Panc1 (cell line): Measurements from ENCODE around the gene ACYP2. TPM values are rescaled to one million over a fixed set of nuclear protein-coding genes. Genes with fewer than 3 reads are reported as not detected.

Source experiments
- ATAC-seq: fragments of 200-7000 bp; cut with Tn5 transposase; 2 replicates; pipeline ENCODE4 v1.9.1; 2020; ENCODE audit warnings: mild to moderate bottlenecking, moderate library complexity
- BruUV-seq: library from RNA; stranded (reverse); fragments of 400-500 nt; replicated peaks from 2 replicates; lab custom pipeline; 2021; lab: Mats Ljungman, UMichigan
- CTCF ChIA-PET: fragments of 300-600 bp; sonication (Branson Sonifier 250); formaldehyde crosslinking; loops from one replicate; lab custom pipeline; 2022; ENCODE audit warnings: antibody characterized with exemption; lab: Charles Lee
- POLR2A ChIA-PET: fragments of 300-600 bp; sonication (Branson Sonifier 250); formaldehyde crosslinking; loops from one replicate; lab custom pipeline; 2022; ENCODE audit warnings: antibody characterized with exemption; lab: Charles Lee
- DNase-seq: peaks from one replicate; pipeline ENCODE4 v3.0.0-alpha.2; 2010; ENCODE audit warnings: low read depth, low spot score
- H3K27ac ChIP-seq: 2 replicates; pipeline ENCODE4 v1.5.1; 2011; ENCODE audit warnings: mild to moderate bottlenecking, low read length, inconsistent platforms
- H3K27me3 ChIP-seq: fragments of 200-500 bp; sonication (Bioruptor generic); 2 replicates; pipeline ENCODE4 v1.6.0; 2014; ENCODE audit warnings: low read length, inconsistent platforms; ENCODE audit not compliant: control insufficient read depth, insufficient read depth
- H3K36me3 ChIP-seq: fragments of 200-500 bp; sonication (Bioruptor generic); 2 replicates; pipeline ENCODE4 v1.5.1; 2014; ENCODE audit warnings: inconsistent platforms, mild to moderate bottlenecking, low read length, moderate library complexity; ENCODE audit not compliant: control insufficient read depth, insufficient read depth
- H3K4me1 ChIP-seq: 2 replicates; pipeline ENCODE4 v1.5.1; 2011; ENCODE audit warnings: inconsistent platforms, mild to moderate bottlenecking, low read length, moderate library complexity; ENCODE audit not compliant: control insufficient read depth, insufficient read depth
- H3K4me3 ChIP-seq, 2 experiments: 2 replicates each; pipeline ENCODE4 v1.5.1; 2011 to 2012; ENCODE audit warnings: low read depth in 2 of 2, low read length in 2 of 2, mild to moderate bottlenecking in 2 of 2, inconsistent platforms in 1 of 2, moderate library complexity in 1 of 2
- H3K9me3 ChIP-seq: fragments of 200-500 bp; sonication (Bioruptor generic); 2 replicates; pipeline ENCODE4 v1.5.1; 2014; ENCODE audit warnings: low read depth, mild to moderate bottlenecking, inconsistent platforms, low read length, moderate library complexity; ENCODE audit not compliant: control insufficient read depth, insufficient read depth
- POLR2AphosphoS5 ChIP-seq: IDR thresholded peaks from 2 replicates; pipeline ENCODE4 v1.6.1; 2012; ENCODE audit warnings: mild to moderate bottlenecking, low read depth, low read length, moderate library complexity
- SIN3A ChIP-seq: IDR thresholded peaks from 2 replicates; pipeline ENCODE4 v1.6.1; 2012; ENCODE audit warnings: low read depth, mild to moderate bottlenecking, low read length, moderate library complexity, borderline replicate concordance; ENCODE audit not compliant: insufficient read depth
- TCF7L2 ChIP-seq: IDR thresholded peaks from 2 replicates; pipeline ENCODE4 v1.6.1; 2011; ENCODE audit warnings: mild to moderate bottlenecking, low read depth, low read length, inconsistent platforms
- in situ Hi-C: cut with HindIII; loops from 2 replicates; pipeline ENCODE4 v1.10.0; 2016; ENCODE audit warnings: low sequenced_read_pairs, low pct_unique_long_range_greater_than_20kb
- intact Hi-C: fragments of 100-400 bp; cut with micrococcal nuclease; formaldehyde crosslinking; loops from one replicate; pipeline ENCODE4 v1.10.0; 2022; ENCODE audit not compliant: unreplicated experiment
- total RNA-seq: library from RNA; stranded (reverse); gene quantifications from one replicate; pipeline ENCODE4 v1.2.1, GENCODE V29; 2021; ENCODE audit not compliant: unreplicated experiment
- TF ChIP-seq, protein P1 (sequence below): fragments of 450-650 bp; IDR thresholded peaks from 2 replicates; pipeline ENCODE4 v1.5.1; 2017; ENCODE audit warnings: mild to moderate bottlenecking
- TF ChIP-seq, protein P2 (sequence below), 2 experiments: IDR thresholded peaks; 2 replicates each; pipeline ENCODE4 v1.6.1; 2011 to 2012; ENCODE audit warnings: low read depth in 2 of 2, control low read depth in 1 of 2, low read length in 1 of 2, mild to moderate bottlenecking in 1 of 2, moderate library complexity in 1 of 2; ENCODE audit not compliant: insufficient read depth in 1 of 2

ACYP2 gene
- total RNA-seq, 1 experiment from 2014 or later: 11.5 TPM

DNA sequence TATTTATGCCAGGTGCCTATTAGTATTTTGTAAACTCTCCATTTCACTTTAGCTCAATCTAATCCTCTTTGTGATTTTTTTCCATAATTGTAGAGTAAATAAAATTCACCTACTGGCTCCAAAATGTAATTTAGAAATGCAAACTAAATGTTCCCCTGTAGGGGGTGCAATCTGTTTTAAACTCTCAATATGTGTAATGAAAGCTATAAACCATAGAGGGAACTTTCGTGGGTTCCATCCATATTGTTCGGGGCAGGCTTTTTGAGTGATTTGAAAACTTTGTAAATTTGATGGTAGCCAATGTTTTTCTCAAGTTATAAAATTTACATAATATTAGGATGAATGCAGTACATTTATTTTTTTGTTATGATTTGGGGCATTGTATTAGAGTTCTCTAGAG is 91.2 kb downstream of the ACYP2 start:
- intact Hi-C loops: no loop called here
- no peak overlapping the region for H3K27ac ChIP-seq
- no TSS peak for BruUV-seq
- TF ChIP-seq TCF7L2: no peak
- TF ChIP-seq, protein P1, sequence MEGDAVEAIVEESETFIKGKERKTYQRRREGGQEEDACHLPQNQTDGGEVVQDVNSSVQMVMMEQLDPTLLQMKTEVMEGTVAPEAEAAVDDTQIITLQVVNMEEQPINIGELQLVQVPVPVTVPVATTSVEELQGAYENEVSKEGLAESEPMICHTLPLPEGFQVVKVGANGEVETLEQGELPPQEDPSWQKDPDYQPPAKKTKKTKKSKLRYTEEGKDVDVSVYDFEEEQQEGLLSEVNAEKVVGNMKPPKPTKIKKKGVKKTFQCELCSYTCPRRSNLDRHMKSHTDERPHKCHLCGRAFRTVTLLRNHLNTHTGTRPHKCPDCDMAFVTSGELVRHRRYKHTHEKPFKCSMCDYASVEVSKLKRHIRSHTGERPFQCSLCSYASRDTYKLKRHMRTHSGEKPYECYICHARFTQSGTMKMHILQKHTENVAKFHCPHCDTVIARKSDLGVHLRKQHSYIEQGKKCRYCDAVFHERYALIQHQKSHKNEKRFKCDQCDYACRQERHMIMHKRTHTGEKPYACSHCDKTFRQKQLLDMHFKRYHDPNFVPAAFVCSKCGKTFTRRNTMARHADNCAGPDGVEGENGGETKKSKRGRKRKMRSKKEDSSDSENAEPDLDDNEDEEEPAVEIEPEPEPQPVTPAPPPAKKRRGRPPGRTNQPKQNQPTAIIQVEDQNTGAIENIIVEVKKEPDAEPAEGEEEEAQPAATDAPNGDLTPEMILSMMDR: peak; percentile 65; the same call in 1 of the 2 replicates
- CTCF ChIA-PET: interaction anchor here (0.5 to 1.0 kb wide), 4 partner anchors 10 to 1099 kb away, joined by 3 to 6 read pairs (median 5); no protein-coding TSS in a partner anchor
- H3K27me3 ChIP-seq: no peaks in the 10 kb centered on the region
- H3K36me3 ChIP-seq: no peaks in the 10 kb centered on the region
- ATAC-seq (no peak), DNase-seq (peak; percentile 13)
- H3K9me3 ChIP-seq: no peaks in the 10 kb centered on the region
- in situ Hi-C loops: no loop called here
- POLR2A ChIA-PET: no interaction called here
- H3K4me3 ChIP-seq: no peak overlapping the region
- H3K4me1 ChIP-seq: no peaks in the 10 kb centered on the region

DNA sequence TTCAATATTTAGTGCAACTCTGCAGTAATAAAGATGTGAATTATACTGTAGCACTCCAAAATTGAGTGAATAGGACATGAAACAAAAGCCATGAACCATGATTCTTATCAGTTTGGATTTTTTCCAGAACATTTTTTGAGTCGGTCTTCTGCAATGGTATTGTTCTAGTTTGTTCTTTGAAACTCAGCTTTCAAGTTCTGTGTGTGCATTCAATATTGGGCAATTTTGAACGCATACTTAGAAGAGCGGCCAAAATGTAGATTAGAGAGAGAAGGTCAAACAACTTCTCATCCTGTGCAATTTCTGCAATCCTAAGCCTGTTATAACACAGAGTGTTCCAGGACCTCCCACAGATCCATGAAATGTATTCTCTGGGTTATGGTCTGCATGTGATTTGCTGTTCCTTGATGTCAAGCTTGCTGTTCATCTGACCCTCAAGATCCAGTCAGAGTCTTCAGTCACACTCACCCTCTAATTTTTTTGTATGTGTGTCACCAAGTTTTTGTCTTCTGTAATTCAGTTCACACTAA is 92.3 kb downstream of the ACYP2 start:
- intact Hi-C loops (no loop called here), in situ Hi-C loops (no loop called here)
- no peak overlapping the region for H3K27ac ChIP-seq
- POLR2A ChIA-PET: no interaction called here
- TF ChIP-seq SIN3A: no peak
- TF ChIP-seq POLR2AphosphoS5: no peak
- TF ChIP-seq, protein P2, sequence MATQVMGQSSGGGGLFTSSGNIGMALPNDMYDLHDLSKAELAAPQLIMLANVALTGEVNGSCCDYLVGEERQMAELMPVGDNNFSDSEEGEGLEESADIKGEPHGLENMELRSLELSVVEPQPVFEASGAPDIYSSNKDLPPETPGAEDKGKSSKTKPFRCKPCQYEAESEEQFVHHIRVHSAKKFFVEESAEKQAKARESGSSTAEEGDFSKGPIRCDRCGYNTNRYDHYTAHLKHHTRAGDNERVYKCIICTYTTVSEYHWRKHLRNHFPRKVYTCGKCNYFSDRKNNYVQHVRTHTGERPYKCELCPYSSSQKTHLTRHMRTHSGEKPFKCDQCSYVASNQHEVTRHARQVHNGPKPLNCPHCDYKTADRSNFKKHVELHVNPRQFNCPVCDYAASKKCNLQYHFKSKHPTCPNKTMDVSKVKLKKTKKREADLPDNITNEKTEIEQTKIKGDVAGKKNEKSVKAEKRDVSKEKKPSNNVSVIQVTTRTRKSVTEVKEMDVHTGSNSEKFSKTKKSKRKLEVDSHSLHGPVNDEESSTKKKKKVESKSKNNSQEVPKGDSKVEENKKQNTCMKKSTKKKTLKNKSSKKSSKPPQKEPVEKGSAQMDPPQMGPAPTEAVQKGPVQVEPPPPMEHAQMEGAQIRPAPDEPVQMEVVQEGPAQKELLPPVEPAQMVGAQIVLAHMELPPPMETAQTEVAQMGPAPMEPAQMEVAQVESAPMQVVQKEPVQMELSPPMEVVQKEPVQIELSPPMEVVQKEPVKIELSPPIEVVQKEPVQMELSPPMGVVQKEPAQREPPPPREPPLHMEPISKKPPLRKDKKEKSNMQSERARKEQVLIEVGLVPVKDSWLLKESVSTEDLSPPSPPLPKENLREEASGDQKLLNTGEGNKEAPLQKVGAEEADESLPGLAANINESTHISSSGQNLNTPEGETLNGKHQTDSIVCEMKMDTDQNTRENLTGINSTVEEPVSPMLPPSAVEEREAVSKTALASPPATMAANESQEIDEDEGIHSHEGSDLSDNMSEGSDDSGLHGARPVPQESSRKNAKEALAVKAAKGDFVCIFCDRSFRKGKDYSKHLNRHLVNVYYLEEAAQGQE (IDR thresholded peaks at IDR 0.05; ENCODE audit: insufficient read depth in 1 of 2, low read depth in 2 of 2, low read length in 1 of 2): no peak
- no peak for TF ChIP-seq TCF7L2
- TF ChIP-seq, protein P1: no peak
- no peak overlapping the region for H3K4me3 ChIP-seq
- ATAC-seq (no peak), DNase-seq (no peak)
- H3K36me3 ChIP-seq: no peaks in the 10 kb centered on the region
- CTCF ChIA-PET: no interaction called here
- H3K4me1 ChIP-seq: no peaks in the 10 kb centered on the region
- no peaks in the 10 kb centered on the region for H3K27me3 ChIP-seq
- BruUV-seq: no TSS peak
- H3K9me3 ChIP-seq: no peaks in the 10 kb centered on the region
